ENCODE results near the gene ARL13B.
"Not testable (repeated sequence)": the region's sequence is repeated elsewhere in the genome, so short reads cannot be mapped to it uniquely, and the experiment has no call there.

ARL13B gene

GRCh38 chr3:93979850-93980676 lies at the start of gene ARL13B:
ARL13B (plus strand) TSS chr3:93980155; CDS start chr3:93980424, 269 bp downstream.
- peak; percentile 100 for DNase-seq

DNA sequence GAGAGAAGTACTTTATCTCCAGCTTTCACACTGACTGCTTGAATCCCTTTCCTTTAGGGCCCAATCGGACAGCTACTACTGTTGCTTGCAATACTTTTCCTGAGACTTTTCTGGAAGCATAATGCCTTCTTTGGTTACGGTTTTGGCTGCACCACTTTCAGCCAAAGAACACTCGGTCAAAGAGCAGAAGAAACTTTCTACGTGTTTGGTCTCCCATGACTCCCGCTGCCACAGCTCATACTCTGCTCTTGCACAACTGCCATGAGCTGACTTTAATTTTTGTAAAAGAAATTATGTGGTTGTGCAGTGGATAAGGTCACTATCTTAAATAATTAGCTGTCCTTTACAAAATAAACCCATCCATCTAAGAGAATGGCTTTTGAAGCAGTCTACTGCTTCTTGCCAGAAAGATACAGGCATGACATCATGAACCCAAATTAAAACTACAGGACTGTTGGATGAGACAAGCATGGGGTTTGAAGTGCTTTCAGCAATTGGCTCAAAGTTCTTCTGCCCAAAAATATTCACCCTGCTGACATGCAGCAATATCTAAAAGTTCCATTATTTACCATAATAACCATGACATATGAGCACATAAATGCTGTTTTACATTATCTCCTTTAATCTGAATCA lies 48.2 kb upstream of the ARL13B start:
- DNase-seq = no peak

DNA sequence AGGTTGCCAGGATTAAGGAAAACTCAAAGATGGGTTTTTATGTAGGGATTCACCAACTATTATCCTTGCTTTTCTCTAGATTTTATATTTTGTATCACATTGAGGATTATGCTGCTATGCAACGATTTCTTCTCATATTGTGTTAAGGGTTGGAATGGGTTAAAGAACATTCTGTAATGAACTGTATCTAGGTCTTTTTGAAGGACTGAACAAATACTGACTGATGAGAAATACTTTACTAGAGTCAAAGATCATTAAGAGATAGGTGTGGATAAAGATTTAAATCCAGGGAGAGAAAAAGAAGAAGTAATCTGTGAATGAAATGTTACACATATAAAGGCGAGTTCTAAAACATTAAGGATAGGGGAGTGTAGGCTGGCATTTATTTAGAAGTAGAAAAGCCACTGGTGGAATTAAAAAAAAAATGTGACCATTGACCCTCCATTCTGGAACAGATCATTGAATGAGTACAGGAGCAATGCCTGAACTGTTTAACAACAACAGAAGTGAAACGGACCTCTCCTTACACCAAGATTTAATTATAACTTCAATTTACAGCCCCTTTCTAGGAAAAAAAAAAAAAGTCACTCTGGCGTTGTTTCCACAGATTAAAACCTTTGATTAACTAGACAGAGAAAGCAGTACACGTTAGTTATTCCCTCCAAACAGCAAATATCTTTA lies 45.4 kb upstream of the ARL13B start:
- DNase-seq = no peak

GRCh38 chr3:93936549-93936948 lies 43.4 kb upstream of the ARL13B start:
- no peak for DNase-seq

DNA sequence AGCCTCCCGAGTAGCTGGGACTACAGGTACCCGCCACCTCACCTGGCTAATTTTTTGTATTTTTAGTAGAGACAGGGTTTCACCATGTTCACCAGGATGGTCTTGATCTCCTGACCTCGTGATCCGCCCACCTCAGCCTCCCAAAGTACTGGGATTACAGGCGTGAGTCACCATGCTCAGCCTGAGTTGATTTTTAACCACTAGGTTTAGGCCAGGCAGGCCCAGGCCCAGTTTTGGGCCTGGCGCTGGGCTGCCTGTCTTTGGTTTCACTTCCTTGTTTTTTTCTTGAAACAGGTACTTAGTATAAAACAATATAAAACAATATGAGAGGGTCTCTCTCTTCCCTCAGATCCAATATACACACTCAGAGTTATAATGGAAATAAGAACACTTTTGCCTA lies 42.5 kb upstream of the ARL13B start:
- DNase-seq = not testable (repeated sequence)

- DNase-seq = peak; percentile 8
Observed at GRCh38 chr3:93949958-93950357, 30.0 kb upstream of the ARL13B start.

DNA sequence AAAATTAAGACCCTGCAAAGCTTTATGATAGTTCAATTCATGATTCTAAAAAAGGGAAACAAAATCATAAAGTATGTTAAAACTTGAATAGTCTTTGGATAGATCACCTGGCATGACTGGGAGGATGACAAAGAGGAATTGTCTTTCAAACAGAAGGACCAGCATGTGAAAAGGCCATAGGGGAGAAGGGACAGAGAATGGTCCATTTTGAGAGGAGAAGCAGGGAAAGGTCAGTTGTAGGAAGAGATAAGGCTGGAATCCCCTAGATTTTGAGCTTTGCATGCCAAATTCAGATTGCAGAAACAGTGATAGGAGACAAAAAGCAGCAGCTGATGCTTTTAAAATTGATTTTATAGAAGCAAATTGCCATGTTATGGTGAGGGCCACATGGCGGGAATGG lies 18.9 kb upstream of the ARL13B start:
- DNase-seq = no peak

DNA sequence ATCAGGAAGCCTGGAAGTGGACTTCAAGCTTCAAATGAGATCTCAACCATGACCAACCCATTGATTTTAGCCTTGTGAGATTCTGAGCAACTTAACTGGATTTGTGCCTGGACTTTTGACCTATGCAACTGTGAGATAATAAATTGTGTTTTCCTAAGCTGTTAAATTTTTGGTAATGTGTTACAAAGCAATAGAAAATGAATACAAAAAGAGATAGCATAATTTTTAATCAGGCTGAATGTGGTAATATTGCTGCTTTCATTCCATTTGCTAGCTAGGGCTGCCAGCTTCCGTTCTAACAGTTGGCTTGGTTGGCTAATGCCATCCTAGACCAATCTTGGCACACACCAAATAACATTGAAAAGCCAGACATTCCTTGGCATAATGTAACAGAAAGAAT lies 18.5 kb upstream of the ARL13B start:
- no peak for DNase-seq

- no peak for DNase-seq
Observed at GRCh38 chr3:93962798-93963197, 17.2 kb upstream of the ARL13B start.

DNA sequence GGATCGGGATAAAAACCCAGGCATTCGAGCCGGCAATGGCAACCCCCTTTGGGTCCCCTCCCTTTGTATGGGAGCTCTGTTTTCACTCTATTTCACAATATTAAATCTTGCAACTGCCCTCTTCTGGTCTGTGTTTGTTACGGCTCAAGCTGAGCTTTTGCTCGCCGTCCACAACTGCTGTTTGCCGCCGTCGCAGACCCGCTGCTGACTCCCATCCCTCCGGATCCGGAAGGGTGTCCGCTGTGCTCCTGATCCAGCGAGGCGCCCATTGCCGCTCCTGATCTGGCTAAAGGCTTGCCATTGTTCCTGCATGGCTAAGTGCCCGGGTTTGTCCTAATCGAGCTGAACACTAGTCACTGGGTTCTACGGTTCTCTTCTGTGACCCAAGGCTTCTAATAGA lies 14.8 kb upstream of the ARL13B start:
- DNase-seq = not testable (repeated sequence)

DNA sequence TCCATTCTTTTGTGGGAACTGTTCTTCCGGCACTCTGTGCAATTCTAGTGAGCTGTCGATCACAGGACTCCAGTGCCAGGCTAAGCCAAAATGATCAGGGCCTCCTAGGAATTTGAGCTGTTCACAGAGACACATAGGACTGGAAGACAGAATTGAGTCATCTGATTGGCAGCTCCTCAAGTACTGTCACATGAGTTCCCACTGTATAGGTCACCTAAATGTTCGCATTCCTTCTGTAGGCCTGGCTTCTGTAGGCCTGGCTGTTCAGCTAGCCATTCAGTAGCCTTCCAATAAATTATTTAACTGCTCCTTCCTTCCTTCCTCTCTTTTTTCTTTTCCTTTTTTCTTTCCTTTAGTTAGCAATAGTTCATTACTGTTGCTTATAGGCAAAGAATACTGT lies 10.5 kb upstream of the ARL13B start:
- DNase-seq = no peak

GRCh38 chr3:93969997-93970396 lies 10.0 kb upstream of the ARL13B start:
- no peak for DNase-seq

GRCh38 chr3:93973131-93974126 lies 6.5 kb upstream of the ARL13B start, which contains the start of gene PROS1:
PROS1 (minus strand) TSS chr3:93973896; CDS start chr3:93973749, 147 bp downstream.
- peak; percentile 46 for DNase-seq

DNA sequence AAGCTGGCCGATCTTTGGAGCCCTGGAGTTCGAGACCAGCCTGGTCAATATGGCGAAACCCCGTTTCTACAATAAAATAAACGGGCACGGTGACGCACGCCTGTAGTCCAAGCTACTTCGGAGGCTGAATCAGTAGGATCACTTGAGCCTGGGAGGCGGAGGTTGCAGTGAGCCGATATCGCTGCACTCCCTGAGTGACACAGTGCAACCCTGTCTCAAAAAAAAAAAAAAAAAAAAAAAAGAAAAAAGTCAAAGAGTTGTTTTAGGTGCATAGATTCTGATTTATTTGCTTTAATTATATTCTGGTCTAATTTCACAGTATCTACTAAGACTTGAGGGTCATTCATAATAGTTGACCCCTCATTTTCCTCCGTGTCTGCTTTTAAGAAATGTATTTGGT lies 1.7 kb downstream of the ARL13B start:
- DNase-seq = no peak

GRCh38 chr3:93983408-93983807 lies 3.5 kb downstream of the ARL13B start:
- DNase-seq = no peak

- no peak for DNase-seq
Observed at GRCh38 chr3:93984618-93985017, 4.7 kb downstream of the ARL13B start.

DNA sequence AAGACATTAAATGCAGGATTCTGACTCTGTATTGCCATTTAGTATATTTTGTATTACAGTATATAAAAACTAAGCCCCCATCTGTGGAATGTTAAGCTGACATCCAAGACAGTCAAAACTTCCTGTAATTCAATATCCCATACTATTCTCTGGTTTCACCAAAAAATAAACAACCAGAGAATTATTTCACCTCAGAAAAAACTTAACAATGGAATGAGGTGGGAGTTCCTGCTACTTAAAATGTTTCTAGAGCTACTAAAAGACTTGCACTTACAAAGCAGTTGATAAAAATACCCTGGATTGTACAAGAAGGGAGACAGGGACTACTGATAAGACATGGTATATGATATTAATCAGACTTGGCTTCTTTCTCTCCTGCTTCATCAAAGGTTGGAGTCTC lies 8.3 kb downstream of the ARL13B start:
- DNase-seq = no peak

GRCh38 chr3:93988764-93989163 lies 8.8 kb downstream of the ARL13B start:
- no peak for DNase-seq

- no peak for DNase-seq
Observed at GRCh38 chr3:93989241-93989640, 9.3 kb downstream of the ARL13B start.

DNA sequence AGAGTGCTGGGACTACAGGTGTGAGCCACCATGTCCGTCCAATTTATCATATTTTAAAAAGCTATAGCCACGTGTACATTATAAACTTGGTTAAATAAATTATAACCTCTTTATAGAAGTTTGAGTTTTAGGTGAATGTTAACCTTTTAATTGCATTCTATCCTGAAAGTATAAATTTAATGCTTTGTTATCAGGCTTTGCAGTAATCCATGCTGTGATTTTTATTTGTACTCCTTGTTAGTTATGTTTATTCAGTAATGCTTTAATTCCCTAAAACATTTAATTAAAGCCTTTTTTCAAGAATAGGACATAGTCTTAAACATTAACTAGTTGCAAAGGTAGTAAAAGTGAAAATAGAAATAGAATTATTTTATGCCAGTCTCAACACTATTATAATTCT lies 11.7 kb downstream of the ARL13B start:
- no peak for DNase-seq

DNA sequence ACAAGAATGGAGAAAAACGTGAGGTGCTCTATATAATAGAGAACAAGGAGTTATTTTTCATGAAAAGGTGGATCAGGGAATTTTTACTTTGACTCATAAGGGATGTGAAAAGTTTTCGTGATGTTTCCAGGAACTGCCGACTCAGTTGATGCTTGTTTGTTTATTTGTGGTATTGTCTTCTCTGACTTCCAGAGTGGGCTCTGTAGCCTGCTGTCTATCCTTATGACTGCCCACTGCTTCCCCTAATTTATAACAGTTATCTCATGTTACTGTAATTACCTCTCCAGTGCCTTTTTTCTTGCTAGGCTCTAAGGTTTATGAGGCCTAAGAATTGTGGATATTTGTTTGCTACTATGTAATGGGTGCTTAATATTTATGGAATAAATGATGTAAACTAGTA lies 12.3 kb downstream of the ARL13B start:
- no peak for DNase-seq

GRCh38 chr3:93994056-93994455 lies 14.1 kb downstream of the ARL13B start:
- no peak for DNase-seq

- DNase-seq = no peak
Observed at GRCh38 chr3:94001191-94001590, 21.2 kb downstream of the ARL13B start.
